ENCODE data around the gene LENG1. TPM values are rescaled to one million over a fixed set of nuclear protein-coding genes. Genes with fewer than 3 reads are reported as not detected.
"Not testable (repeated sequence)": the region's sequence is repeated elsewhere in the genome, so short reads cannot be mapped to it uniquely, and the experiment has no call there.

The LENG1 gene
- total RNA-seq = 1 to 10 TPM; 1.7 to 4.7 (median 4.3) TPM

GRCh38 chr19:54159352-54160181 is at the start of gene LENG1:
Gene LENG1, minus strand, starts transcription at chr19:54159721. Its CDS starts 26 bp downstream, at chr19:54159695.
- DNase-seq = peak; percentile 100
- WGBS, 2 donors = 0 to 1% methylated on average over 54 to 57 of the region's 72 CpGs

GRCh38 chr19:54208784-54209057 is 49.2 kb upstream of the LENG1 start:
- Histone ChIP-seq H3K27me3 (no peaks in the 10 kb centered on the region), H3K4me1 (peaks cover 27 to 71% (median 52%) of the 10 kb centered on the region in 3 donors), H3K36me3 (peaks cover 23 to 53% (median 31%) of the 10 kb centered on the region in 3 donors), H3K4me3 (peak overlapping the region in 1 of 4 donors; percentile 21), H3K9me3 (no peaks in the 10 kb centered on the region), H3K27ac (peak overlapping the region; percentile 26 to 92 (median 60))
- DNase-seq = no peak
- WGBS, 2 donors = 38 to 55% methylated on average over 4 to 6 of the region's 8 CpGs
- TF ChIP-seq CTCF (IDR thresholded peaks at IDR 0.05) (no peak), POLR2A (IDR thresholded peaks at IDR 0.05) (no peak)
- intact Hi-C loops (cut with DNase I) = no loop called here

More at GRCh38 chr19:54159352-54160181, at the start of gene LENG1:
- Histone ChIP-seq H3K27ac (peak within 1 kb of the TSS; percentile 88 to 98 (median 98)), H3K4me1 (peaks cover 34 to 72% (median 40%) of the 10 kb centered on the region in 3 donors), H3K9me3 (no peaks in the 10 kb centered on the region), H3K27me3 (peaks cover 0 to 5% (median 0%) of the 10 kb centered on the region in 4 donors), H3K4me3 (peak within 1 kb of the TSS; percentile 56 to 82 (median 74)), H3K36me3 (peaks cover 22 to 37% (median 34%) of the 10 kb centered on the region in 3 donors)
- peak in 4 of 6 experiments; percentile 27 to 62 (median 32) for TF ChIP-seq CTCF (IDR thresholded peaks at IDR 0.05)
- TF ChIP-seq POLR2A (IDR thresholded peaks at IDR 0.05) = peak in 3 of 4 donors; percentile 48 to 58 (median 54)
- intact Hi-C loops (cut with DNase I) = loop anchor here (10.0 kb wide), 1 partner anchor 75 kb away; no protein-coding TSS in a partner anchor

- Histone ChIP-seq H3K4me1 (peaks cover 31 to 77% (median 57%) of the 10 kb centered on the region in 3 donors), H3K4me3 (peak overlapping the region in 1 of 4 donors; percentile 35), H3K27ac (peak overlapping the region; percentile 26 to 92 (median 60)), H3K36me3 (peaks cover 29 to 58% (median 34%) of the 10 kb centered on the region in 3 donors), H3K27me3 (no peaks in the 10 kb centered on the region), H3K9me3 (no peaks in the 10 kb centered on the region)
- TF ChIP-seq CTCF (IDR thresholded peaks at IDR 0.05) (no peak), POLR2A (IDR thresholded peaks at IDR 0.05) (peak in 2 of 4 donors; percentile 15 to 26)
- 44 to 77% methylated on average over 9 to 12 of the region's 18 CpGs for WGBS, 2 donors
- intact Hi-C loops (cut with DNase I) = no loop called here
- no peak for DNase-seq
Measured at GRCh38 chr19:54207983-54208783, 48.7 kb upstream of the LENG1 start.

GRCh38 chr19:54207676-54207982 is 48.1 kb upstream of the LENG1 start:
- intact Hi-C loops (cut with DNase I) = no loop called here

GRCh38 chr19:54207193-54207592 is 47.7 kb upstream of the LENG1 start:
- Histone ChIP-seq H3K4me1 (peaks cover 39 to 87% (median 67%) of the 10 kb centered on the region in 3 donors), H3K4me3 (peak overlapping the region in 1 of 4 donors; percentile 35), H3K36me3 (peaks cover 34 to 68% (median 37%) of the 10 kb centered on the region in 3 donors), H3K27ac (peak overlapping the region in 3 of 4 donors; percentile 22 to 92 (median 76))
- H3K27me3 ChIP-seq; intact Hi-C loops (cut with DNase I); H3K9me3 ChIP-seq; DNase-seq: not testable (repeated sequence)
- 74 to 76% methylated on average over 9 to 14 of the region's 23 CpGs for WGBS, 2 donors

More at GRCh38 chr19:54207676-54207982, 48.1 kb upstream of the LENG1 start:
- DNase-seq = no peak
- no peak for TF ChIP-seq POLR2A (IDR thresholded peaks at IDR 0.05)
- TF ChIP-seq CTCF (IDR thresholded peaks at IDR 0.05) = no peak
- Histone ChIP-seq H3K4me3 (peak overlapping the region in 1 of 4 donors; percentile 35), H3K27me3 (no peaks in the 10 kb centered on the region), H3K9me3 (no peaks in the 10 kb centered on the region), H3K36me3 (peaks cover 34 to 64% (median 37%) of the 10 kb centered on the region in 3 donors), H3K27ac (peak overlapping the region in 3 of 4 donors; percentile 22 to 92 (median 76)), H3K4me1 (peaks cover 36 to 82% (median 63%) of the 10 kb centered on the region in 3 donors)
- WGBS, 2 donors = 42 to 58% methylated on average over 5 of the region's 5 CpGs
